ENCODE data around the gene HOXA4.

HOXA4 gene

DNA sequence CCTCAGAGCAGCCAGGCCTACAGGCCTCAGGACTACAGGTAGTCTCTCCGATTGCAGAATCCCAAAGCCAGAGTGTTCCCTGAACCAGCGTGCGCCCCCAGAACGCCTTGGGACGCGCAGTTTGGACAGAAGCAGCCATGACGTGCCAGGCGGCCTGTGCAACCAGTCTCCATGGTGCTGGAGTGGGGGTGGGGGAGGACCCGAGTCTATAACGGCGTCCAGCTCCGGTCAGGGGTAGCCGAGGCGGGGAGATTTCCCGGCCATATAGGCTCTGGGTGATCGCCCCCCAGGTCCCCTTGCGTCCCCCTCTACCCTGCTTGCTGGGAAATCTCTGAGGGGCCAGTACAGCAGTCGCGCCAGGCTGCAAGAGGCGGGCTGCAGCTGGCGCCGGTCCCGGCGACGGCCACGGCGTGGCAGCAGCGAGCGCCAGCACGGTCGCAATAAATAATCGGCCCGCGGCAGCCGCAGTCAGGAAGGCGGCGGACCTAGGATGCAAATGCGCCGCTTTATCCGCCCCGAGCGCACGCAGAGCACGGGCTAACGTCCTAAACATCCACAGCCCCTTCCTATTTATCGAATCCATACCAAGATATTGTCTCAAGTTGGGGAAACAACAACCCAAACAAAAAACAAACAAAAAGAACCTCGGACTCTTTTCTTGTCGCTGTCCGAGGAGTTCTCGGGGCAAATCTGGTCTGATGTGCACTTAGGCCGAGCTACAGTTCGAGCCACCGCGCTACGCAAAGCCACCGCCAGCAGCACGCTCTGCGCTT lies 20.2 kb upstream of the HOXA4 start:
- TF ChIP-seq ZFX (IDR thresholded peaks at IDR 0.05): peak; percentile 84; the same call in 1 of the 2 replicates
- TF ChIP-seq, protein P1, sequence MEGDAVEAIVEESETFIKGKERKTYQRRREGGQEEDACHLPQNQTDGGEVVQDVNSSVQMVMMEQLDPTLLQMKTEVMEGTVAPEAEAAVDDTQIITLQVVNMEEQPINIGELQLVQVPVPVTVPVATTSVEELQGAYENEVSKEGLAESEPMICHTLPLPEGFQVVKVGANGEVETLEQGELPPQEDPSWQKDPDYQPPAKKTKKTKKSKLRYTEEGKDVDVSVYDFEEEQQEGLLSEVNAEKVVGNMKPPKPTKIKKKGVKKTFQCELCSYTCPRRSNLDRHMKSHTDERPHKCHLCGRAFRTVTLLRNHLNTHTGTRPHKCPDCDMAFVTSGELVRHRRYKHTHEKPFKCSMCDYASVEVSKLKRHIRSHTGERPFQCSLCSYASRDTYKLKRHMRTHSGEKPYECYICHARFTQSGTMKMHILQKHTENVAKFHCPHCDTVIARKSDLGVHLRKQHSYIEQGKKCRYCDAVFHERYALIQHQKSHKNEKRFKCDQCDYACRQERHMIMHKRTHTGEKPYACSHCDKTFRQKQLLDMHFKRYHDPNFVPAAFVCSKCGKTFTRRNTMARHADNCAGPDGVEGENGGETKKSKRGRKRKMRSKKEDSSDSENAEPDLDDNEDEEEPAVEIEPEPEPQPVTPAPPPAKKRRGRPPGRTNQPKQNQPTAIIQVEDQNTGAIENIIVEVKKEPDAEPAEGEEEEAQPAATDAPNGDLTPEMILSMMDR (conservative IDR thresholded peaks at IDR 0.05): peak; percentile 92
- H3K27ac ChIP-seq: peak overlapping the region; percentile 77

- no peak for TF ChIP-seq ZFX (IDR thresholded peaks at IDR 0.05)
- TF ChIP-seq, protein P1 (conservative IDR thresholded peaks at IDR 0.05): no peak
- peak overlapping the region; percentile 77 for H3K27ac ChIP-seq
Observed at GRCh38 chr7:27149842-27150567, 19.4 kb upstream of the HOXA4 start.

- no peak for TF ChIP-seq ZFX (IDR thresholded peaks at IDR 0.05)
- H3K27ac ChIP-seq: peak overlapping the region; percentile 47
Observed at GRCh38 chr7:27148756-27149641, 18.4 kb upstream of the HOXA4 start.

DNA sequence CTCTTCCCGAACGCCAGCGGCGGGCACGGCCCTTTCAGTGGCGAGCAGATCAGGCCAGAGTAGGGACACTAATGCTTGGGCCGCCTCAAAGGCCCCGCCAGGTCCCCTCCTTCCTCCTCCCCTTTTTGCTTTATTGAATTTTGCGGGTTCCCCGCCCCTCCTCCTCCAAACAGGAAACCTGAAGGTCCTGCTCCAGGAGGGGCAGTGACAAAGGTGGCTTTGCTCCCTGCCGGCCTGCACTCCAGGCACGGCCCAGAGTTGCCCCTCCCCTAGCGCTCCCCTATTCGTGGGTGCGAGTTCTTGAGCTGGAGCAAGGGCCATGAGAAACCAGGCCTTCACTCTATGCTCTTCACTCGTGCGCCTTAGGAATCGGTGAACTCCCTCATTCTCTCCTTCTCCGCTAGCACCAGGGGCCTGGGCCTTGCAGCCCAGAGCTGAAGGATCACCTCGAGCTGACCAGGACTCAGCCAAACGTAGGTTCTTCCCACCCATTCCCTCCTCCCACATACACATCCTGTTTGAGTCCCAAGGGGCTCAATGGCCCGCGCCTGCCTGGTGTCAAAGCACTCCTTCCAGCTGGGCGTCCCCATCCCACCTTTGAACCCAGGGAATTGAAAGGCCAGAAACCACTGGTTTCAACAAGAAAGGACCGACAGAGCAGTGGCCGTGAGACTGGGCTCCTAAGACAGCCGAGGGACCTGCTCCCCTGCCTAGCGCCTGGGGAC lies 17.6 kb upstream of the HOXA4 start:
- peak overlapping the region; percentile 47 for H3K27ac ChIP-seq
- TF ChIP-seq, protein P1 (conservative IDR thresholded peaks at IDR 0.05): no peak
- TF ChIP-seq ZFX (IDR thresholded peaks at IDR 0.05): no peak

DNA sequence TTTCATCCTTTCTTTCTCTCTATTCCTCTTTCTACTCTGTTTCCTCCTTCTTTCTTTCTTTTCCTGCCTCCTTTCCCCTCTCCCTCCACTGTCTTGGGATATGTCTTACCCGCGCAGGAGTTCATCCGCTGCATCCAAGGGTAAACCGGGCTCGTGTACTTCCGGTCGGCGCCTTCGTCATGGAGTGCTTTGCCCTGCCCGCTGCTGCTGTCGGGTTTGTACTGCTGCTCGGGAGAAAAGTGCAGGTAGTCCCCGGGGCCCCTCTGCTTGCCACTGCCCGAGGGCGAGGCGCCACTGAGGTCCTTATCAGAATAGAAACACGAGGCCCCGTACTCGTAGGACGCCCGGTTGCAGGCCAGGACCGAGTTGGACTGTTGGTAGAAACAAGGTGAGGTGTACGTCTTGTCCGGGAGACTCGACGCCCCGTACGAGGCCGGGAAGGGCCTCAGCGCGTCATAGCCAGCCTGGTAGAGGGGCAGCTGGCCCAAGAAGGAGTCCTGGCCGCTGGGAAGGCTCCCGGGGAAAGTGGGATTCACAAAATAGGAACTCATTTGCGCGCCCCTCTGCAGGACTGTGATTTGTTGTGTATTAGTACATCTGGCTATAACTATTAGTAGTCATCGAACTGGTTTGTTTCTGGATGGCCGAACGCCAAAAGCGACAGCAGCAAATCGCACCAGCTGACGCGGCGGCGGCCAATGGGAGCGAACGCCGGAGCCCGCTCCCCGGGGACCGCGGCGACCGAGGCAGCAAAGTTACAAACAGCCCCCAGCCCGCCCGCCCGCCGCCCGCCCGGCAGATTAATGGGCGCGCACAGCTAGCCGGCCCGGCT lies 16.9 kb upstream of the HOXA4 start, which contains the start of gene HOXA6:
TSS of gene HOXA6 (minus strand) at position 576 of the 832 bp plus-strand sequence. CDS start at position 551, 25 bp downstream.
- peak within 1 kb of the TSS; percentile 47 for H3K27ac ChIP-seq

DNA sequence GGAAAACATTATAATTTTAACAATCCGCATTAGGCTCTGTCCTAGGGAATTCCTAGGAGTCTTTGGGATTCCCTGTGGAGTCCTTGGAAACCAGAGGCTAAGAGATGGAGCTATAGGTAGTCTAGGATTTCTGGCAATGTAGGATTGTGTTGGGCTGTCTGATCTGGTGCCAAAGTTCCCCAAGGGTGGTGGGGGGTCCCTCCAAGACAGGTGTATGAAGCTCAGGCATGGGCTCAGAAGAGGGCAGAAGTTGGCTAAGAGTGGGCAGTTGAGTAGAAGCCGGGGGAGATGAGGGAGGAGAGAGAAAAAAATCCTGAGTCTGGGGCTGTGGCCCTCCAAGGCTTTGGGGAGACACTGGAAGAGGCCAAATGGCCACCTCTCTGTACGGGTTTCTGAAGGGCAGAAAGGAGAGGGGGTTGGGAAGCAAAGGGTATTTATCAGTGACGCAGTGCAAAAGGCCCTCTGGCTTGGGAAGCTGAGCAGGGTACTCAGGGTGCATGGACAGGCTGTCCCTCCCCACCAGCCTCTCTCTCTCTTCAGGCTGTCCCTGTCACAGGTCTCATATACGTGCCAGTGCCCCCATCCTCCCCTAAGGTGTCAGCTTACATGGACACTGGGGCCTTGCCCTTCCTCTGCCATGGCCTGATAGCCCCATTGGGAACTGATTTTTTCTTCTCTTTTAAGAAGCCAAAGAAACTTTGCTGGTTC lies 16.1 kb upstream of the HOXA4 start:
- H3K27ac ChIP-seq: no peak overlapping the region
- TF ChIP-seq, protein P1 (conservative IDR thresholded peaks at IDR 0.05): no peak
- no peak for TF ChIP-seq ZFX (IDR thresholded peaks at IDR 0.05)

More for the DNA sequence above, 16.9 kb upstream of the HOXA4 start, which contains the start of gene HOXA6:
- TF ChIP-seq, protein P1 (conservative IDR thresholded peaks at IDR 0.05): no peak
- no peak for TF ChIP-seq ZFX (IDR thresholded peaks at IDR 0.05)
